ENCODE results near the gene RBM44.

The RBM44 gene

DNA sequence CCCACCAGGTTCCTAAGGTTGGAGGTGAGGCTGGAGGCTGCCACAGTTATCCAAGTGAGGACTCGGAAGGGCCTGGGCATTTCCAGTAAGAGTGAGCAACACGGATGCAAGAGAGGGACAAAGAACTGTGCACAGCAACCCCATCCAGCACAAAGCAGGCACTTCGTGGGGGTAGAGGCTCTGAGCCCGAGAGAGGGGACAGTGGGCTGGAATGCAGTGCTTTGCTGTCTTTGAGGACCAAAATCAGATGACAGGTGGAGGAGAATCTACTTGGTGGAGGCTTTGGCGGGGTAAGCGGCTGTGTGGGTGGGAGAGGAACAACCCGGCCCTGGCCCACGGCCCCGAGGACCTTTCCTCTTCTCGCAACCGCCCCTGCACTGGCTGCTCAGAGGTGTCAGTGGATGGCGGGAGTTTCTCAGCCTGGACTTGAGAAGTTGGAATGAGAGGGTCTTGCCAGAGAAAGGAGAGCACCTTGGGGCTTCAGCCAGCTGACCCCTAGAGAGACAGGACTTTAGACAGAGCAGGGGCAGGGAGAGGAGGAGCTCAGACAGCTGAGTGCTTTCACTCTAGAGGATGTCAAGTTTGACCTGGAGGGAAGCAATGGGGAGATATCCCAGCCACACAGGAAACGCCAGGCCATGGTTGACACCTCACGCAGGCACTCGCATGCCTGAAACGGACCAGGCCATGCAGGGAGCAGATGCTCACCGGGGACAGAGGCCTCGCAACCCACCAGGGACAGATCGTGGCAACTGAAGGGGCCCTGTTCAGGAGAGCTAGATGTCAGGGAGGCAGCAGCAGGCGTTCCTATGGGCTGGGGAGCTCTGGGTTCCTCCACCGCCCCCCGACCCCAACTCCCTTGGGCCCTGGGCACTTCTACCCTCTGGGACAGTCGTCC lies 72.4 kb downstream of the RBM44 start:
- no peak for DNase-seq (ENCODE audit: low read depth in 2 of 2, low spot score in 1 of 2)

DNA sequence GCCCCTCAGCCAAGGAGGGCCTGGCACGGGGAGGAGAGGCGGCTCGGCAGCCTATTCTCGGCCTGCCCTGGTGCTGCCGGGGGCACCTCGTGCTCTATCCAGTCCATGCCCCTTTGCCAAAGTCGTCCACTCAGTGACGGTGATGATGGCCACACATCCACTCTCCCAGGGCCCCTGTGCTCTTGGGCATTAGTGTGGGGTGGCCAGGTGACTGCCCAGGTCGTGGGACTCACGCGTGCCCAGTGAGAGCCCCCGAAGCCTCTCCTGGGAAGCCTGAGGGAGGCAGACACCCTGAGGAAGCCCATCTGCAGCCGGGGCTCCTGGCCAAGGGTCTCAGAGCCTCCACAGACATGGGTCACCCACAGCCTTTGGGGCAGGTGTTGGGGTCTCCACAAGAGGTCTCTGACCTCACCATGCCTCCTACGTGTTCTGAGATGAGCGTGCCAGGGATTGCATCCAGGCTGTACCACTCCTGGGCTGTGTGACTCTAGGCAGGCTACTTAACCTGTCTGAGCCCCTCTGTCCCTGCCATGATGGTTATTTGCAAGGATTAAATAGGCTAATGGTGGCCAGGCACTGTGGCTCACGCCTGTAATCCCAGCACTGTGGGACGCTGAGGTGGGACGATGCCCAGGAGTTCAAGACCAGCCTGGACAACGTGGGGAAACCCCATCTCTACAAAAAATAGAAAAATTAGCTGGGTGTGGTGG lies 73.8 kb downstream of the RBM44 start:
- no peak for DNase-seq (ENCODE audit: low read depth in 2 of 2, low spot score in 1 of 2)

DNA sequence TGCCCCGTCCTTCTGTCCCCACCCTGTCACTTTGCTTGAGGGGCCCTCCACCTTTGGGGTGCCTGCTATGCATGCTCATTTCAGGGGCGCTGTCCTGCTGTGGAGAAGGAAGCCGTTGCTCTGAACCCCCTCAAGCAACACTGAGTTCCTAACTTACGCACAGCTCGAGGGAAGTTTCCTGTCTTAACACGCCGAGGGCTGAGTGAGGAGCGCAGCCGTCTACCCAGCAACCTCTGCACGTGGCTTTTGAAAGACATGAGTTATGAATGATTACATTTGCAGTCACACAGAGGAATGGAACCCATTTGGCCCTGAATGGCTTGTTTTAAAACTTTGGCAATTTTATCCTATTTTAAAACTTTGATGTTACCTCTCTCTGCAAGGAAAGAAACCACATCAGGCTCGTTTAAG lies 74.8 kb downstream of the RBM44 start:
- DNase-seq (ENCODE audit: low read depth in 2 of 2, low spot score in 1 of 2): no peak

DNA sequence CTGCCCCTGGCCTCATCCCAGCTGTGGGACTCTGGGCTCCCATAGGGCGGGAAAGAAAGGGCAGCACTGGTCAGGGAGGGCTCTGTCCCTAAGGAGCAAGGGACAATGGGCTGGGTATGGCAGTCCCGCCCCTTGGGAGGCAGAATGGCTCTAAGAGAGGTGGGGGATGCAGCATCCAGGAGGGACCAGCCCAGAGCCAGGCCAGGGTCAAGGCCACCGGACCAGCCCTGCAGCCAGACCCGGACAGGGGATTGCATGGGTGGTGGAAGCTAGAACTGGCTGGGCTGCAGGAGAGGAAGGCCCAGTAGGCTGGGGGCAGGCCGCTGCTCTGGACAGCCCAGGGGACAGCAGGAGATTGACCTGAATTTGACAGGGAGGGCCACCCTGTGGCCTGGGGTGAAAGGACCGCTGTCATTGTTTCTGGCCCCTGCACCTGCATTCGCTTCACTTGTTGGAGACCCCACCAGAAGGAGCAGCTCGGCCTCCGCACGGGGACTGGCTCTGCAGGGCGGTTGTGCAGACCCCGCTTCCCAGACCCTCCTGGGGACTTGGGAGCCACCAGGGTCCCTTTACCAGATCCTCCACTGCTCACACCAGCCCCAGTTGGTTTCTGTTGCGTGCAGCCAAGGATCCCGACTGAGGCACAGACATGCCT lies 75.4 kb downstream of the RBM44 start:
- DNase-seq (ENCODE audit: low read depth in 2 of 2, low spot score in 1 of 2): no peak

DNA sequence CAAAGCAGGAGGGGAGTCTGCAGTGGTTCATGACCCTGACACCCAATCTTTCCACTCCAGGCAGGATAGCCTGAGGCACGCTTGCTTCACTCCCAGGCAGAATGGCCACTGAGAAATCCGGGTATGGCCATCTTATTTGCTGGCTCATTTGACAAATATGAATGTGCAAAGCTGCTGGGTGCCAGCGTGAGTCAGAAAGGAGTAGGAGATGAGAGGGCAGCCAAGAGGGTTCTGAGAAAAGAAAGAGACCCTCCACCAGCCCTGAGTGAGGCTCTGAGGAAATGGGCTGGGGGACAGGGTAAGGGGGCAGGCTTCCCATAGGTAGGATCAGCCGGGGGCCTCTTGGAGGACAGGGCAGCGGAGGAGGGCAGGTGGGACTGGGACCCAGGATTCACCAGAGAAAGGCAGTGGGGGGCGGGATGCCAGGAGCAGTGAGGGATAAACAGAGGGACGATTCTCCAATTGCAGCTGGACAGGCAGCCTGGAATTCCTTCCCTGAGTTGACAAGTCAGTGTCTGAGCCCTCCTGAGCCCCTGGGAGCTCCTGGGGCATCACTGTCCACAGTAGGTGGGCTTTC lies 76.1 kb downstream of the RBM44 start:
- no peak for DNase-seq (ENCODE audit: low read depth in 2 of 2, low spot score in 1 of 2)

DNA sequence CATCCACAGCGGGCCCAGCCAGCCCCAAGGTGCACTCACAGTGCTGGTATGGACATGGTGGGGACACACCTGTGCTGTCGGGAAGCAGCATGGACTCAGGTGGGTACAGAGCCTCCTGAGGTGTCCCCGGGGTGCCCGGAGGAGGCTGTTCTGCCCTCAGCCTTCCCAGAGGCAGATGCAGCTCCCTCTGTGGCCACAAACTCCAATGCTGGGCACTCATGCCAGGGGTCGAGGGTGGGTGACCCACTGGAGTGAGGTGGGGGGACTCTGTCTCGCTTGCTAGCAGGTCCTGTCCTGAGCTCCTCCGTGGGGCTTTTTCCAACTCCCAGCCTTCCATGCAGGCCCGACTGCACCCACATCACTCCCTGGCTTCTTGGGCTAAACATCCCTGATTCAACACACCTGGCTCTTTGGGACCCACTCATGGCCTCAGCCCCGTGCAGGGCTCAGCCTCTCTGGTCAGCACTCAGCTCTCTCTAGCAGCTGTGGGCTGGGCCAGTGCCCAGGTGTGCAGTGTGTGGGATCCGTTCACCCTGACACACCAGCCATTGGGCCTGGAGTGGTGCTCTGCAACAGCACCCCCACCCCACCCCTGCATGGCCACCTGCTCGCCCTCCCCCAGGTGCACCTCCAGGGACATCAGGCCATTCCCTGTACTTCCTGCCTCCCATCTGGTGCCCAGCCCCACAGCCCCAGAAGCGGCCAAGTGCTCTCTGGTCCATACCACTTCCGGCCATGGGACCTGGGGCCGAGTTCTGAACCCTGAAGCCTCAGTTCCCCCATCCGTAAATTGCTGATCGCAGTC lies 76.9 kb downstream of the RBM44 start:
- no peak for DNase-seq (ENCODE audit: low read depth in 2 of 2, low spot score in 1 of 2)

DNA sequence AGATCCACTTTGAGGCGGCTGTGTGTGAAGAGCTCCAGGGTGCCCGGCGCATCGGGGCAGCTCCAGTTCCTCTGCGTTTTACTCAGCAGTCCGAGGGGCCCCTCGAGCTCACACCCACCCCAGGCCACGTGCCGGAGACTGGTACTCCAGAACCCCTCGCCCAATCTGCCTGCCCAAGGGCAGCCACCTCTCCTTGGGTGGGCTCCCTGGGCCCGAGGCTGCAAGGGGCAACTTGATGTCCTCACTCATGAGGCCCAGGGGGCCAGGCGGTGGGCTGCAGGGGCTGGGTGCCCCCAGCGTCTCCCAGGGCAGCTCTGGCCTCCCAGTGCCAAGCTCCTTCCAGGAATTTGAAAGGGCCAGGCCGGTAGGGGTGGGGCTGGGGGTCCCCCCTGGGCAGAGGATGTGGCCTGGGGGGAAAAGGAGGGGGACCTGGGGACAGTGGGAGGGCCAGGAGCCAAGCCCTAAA lies 77.5 kb downstream of the RBM44 start:
- DNase-seq (ENCODE audit: low read depth in 2 of 2, low spot score in 1 of 2): no peak

DNA sequence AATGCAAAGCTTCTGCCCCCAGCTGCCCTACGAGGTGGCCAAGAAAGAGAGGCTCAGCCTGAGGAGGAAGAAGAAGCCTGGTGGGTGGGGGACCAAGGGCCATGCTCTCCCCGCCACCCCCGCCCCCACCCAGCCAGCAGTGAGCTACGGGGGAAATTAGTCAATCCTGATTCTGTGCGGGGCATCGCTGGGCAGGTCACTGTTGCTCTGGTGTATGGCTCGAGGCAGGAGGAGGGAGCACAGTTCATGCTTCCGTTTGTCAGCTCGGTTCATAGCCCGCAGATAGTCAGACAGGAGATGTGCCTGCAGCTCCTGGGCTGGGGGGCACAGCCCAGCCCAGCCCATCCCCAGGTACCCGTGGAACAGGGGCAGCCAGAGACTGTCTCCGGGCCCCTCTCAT lies 78.0 kb downstream of the RBM44 start:
- DNase-seq (ENCODE audit: low read depth in 2 of 2, low spot score in 1 of 2): no peak

DNA sequence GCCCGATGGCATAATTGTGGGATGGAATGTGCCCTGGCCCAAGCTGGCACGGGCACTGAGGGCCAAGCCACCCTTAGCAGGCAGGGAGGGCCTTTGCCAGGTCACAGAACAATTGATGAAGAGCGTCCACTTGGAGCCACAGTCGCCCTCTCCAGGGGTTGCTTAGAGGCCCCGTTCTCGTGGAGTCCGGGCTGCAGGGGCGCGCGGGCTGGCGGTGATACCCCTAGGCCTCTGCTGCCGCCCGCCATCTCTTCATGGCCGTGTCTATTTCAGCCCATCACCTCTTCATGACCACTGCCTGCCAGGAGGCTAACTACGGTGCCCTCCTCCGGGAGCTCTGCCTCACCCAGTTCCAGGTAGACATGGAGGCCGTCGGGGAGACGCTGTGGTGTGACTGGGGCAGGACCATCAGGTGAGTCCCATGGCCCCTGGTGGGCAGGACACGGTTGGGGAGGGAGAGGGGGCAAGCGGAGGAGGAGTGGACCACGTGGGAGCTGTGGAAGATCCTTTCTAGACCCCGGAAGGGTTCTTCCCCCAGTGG lies 78.4 kb downstream of the RBM44 start:
- DNase-seq (ENCODE audit: low read depth in 2 of 2, low spot score in 1 of 2): no peak

DNA sequence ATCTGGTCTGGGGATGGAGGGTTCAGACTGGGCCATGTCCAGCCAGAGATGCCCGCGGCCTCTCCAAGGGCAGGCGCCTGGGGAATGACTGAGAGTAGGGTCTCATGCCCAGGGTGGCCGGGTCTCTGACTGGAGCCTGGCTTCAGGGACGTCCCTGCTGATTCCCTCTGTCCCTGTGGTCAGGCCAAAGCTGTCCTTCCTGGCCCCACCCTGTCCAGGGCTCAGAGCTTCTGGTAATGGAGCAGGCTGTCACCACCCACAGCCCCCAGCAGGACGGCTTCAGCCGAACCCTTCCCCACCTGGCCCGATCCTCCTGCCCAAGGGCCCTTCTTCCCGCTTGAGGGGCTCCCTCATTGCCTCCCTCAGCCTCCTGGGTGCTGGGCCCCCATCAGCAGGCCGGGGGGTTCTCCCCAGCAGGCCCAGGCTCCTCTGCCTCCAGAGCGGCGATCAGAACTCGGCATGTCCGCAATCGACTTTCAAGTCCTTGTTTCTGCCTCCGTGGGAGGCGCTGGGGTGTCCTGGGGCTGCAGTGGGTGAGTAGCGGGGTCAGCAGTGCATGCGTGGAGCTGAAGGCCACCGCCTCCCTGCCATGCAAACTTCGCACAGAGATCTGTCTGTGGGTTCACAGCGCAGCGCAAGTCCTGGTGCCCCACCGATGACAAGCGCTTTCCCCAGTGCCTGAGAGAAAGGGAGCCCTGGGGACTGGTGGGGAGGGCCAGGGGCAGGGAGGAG lies 79.2 kb downstream of the RBM44 start:
- DNase-seq (ENCODE audit: low read depth in 2 of 2, low spot score in 1 of 2): no peak

DNA sequence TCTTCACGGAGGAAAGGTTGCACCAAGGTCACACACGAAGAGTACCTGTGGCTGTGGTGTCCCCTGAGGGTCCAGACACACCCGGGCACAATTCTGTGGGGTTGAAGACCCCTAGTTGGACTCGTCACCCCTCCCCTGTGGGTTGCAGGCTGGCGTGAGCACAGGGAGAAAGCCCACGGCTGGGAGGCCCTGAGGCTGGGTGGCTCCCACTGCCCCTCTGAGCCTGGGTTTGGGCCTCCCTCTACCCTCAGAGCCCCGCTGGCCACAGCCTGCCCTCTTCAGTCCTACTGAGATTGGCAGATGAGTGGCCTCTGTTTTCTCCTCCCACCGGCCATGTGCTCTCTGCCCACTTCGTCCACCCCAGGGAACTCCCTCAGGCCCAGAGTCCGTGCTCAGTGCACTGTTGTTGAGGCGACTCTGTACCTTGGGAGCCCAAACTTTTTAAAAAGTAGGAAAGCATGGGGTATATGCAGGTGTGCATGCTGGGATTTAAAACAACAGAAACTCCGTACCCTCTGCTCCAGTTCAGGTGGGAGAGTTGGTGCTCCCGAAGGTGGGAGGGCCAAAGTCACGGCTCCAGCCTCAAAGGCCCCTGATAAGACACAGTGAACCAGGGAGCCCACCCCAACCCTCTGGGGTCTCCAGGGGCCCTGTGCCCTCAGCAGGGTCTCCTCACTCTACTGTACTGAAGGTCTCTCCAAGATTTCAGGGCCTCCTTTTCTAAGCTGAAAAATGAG lies 79.9 kb downstream of the RBM44 start:
- no peak for DNase-seq (ENCODE audit: low read depth in 2 of 2, low spot score in 1 of 2)

DNA sequence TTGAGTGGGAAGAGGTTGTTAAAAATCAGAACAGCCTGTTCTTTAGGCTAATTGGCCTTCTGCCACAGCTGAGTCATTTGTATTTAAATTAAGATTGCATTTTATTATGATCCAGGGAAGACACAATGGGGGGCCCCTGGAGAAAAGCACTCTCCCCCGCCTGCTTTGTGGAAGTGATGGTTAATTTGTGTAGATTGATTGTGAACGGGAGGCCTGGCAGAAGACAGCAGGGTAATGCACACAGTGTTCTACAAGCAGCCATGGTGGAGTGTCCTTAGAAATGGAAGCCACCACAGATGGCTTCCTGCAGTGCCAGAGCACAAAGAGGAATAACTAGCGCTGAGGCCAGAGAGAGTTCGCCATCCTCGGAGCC lies 80.5 kb downstream of the RBM44 start:
- DNase-seq (ENCODE audit: low read depth in 2 of 2, low spot score in 1 of 2): no peak

DNA sequence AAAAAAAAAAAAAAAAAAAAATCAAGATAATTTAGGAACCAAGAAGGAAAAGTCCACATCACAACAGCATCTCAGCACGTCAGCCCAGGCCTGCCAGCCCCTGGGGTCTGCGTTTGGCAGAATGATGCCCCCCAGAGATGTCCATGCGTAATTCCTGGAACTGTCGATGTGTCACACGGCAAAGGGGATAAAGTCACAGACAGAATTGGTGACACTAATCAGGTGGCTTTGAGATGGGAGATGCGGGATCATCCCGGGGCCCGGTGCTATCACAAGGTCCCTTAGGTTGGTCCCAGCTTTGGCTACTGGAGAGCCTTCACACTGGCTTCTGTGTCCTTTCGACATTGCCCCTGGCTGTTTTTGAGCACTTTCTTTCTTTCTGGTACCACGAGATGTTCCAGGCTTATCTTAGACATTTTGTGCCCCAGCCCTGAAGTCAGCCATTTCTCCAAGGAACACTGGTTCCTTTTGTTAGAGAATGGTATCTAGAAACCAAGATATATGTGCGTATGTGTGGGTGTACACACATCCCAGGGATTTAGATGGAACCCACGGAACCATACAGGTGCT lies 81.5 kb downstream of the RBM44 start:
- DNase-seq (ENCODE audit: low read depth in 2 of 2, low spot score in 1 of 2): no peak

DNA sequence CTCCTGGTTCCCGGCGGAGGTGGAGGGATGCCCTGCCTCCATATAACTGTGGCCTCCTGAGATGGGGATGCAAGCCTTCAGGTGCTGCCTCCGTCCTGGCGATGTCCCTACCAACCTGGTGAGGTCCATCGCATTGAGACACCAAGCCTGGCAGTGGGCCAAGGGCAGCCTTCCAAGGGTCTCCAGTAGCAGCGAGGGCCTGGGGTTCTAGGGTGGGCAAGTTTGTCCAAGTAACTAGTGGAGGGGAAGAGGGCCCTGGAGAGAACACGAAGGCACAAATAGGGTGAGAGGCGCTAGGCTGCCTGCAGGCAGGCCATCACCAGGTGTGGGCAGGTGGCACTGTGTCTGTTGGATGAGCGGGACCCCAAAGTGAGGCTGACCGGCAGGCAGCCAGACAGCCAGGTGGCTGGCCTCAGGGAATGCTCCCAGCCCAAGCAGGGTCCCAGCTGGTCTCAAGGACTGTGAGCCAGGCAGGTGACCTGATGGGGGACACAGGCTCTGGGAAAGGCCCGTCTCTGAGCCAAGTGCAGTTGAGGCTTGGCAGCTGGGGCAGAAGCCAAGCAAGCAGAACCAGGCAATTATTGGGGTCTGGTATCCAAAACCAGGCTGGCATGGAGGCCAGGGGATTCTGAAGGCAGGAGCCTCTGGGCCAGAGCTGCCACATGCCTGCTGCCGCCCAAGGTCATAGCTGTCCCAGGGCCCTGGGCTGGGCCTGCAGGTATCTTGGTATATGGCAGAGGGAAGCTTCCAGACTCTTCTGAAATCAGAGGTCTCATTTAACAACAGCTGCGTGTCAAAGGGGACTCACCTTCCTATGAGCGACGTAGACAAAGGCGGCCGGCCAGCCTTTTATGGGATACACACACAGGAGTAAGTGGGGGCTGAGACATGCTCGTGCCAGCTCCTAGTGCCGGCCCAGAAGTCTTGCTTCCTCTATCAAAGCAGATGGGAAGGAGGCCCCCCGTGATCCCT lies 84.2 kb downstream of the RBM44 start:
- no peak for DNase-seq (ENCODE audit: low read depth in 2 of 2, low spot score in 1 of 2)

DNA sequence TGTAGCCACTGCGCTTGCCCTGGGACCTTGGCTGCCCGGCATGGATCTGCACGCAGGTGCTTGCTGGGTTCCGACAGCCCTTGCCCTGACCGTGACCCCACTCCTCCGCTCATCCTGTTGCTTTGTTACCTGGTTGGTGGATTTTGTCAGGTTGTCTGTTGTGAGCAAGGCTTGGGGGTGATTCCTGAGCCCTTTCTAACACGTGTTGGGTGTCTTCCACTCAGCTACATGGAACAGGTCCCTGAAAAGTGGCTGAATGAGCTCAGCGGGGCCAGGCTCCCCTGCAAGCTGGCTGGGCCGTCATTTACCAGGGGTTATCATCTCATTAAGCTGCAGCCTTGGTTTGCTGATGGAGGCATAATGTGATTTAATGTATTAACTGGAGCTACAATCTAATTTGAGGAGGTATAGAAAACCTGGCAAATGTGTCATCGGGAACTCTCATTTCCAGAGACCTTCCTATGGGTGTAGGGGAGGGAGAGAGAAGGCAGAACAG lies 85.4 kb downstream of the RBM44 start:
- DNase-seq (ENCODE audit: low read depth in 2 of 2, low spot score in 1 of 2): no peak

DNA sequence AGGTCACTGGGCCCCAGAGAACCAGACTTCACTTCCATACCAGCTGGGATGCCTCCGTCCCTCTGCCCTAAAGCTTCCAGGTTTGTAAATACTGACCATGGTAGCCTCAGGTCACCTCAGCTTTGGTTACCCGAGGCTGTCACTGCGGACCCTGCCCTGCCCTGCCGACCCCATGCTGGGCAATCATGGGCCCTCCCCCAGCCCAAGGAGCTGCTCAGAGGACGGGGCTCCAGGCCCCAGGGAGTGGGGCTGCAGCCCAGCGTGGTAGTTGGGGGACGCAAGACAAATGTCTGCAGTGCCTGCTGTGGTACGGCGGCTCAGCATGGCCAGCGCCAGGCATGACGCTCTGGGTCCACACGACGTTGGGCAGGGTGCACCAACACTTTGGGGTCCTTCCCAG lies 86.1 kb downstream of the RBM44 start:
- no peak for DNase-seq (ENCODE audit: low read depth in 2 of 2, low spot score in 1 of 2)

DNA sequence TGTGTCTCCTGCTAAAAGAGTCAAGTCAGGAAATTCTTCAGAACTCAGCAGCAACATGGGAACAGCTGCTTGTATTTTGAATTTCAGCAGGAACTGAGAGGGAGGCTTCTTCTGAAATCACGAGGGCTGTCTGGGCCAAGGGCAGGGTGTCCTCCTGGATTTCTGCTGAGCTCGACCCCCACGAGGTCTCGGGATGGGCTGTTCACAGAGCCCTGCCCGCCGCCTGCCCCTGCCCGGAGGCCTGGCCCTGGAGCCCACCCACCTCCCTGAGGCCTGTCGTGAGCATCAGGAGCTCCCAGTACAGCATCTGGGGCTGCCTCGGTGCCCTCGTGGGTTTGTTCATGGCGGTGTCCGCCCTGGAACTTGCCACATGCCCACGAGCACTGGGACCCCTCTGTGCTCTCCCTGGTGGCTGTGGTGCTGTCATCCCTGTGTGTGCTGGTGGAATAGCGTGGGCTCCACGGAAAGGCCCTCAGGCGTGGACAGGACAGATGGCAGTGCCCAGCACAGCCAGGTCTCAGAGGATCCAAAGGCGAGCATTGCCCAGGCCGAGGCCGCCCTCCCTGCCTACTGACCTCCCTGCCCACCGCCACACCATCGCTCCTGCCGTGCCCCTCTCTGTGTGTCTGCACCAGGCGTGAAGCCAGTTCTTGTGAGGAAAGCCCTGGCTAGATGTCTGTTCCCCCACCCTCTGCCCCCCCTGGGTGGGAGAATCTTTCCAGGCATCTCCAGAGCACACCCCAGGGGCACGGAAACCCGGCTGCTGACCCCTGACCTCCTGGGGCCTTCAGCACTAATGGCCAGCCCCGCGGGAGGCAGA lies 86.7 kb downstream of the RBM44 start:
- DNase-seq (ENCODE audit: low read depth in 2 of 2, low spot score in 1 of 2): no peak
